Stimulated activated naive B cell treated with anti-CD40 and anti-IgM and Interleukin-4, amounts not matched to agents 10 μg/mL and 1 μg/mL and 100 μg/mL, for 72 hours (primary cell): Measurements from ENCODE around the gene SPATA46.
"Not testable (repeated sequence)": the region's sequence is repeated elsewhere in the genome, so short reads cannot be mapped to it uniquely, and the experiment has no call there.

Experiments
- ATAC-seq, 2 donors: fragments of 150-1000 bp; cut with Tn5 transposase; replicated peaks; 2 replicates each; pipeline ENCODE4 v1.10.0; 2021; ENCODE audit warnings: moderate library complexity in 1 of 2
- DNase-seq: peaks from one replicate; pipeline ENCODE4 v3.0.0; 2021
- H3K27ac Mint-ChIP-seq: one replicate; pipeline ENCODE4 v1.8.0; 2022; ENCODE audit warnings: mild to moderate bottlenecking, mixed read lengths
- H3K27me3 Mint-ChIP-seq, 2 donors: one replicate each; pipeline ENCODE4 v1.8.0; 2022; ENCODE audit warnings: mixed read lengths in 2 of 2
- H3K36me3 Mint-ChIP-seq, 2 donors: one replicate each; pipeline ENCODE4 v1.8.0; 2022; ENCODE audit warnings: mixed read lengths in 2 of 2, mild to moderate bottlenecking in 1 of 2
- H3K4me1 Mint-ChIP-seq, 2 donors: one replicate each; pipeline ENCODE4 v1.8.0; 2022; ENCODE audit warnings: mixed read lengths in 2 of 2, mild to moderate bottlenecking in 1 of 2
- H3K4me3 Mint-ChIP-seq, 2 donors: one replicate each; pipeline ENCODE4 v1.8.0; 2022; ENCODE audit warnings: mild to moderate bottlenecking in 2 of 2, mixed read lengths in 2 of 2, moderate library complexity in 1 of 2
- H3K9me3 Mint-ChIP-seq, 2 donors: one replicate each; pipeline ENCODE4 v1.8.0; 2022; ENCODE audit warnings: mixed read lengths in 2 of 2, mild to moderate bottlenecking in 1 of 2

SPATA46 gene

DNA sequence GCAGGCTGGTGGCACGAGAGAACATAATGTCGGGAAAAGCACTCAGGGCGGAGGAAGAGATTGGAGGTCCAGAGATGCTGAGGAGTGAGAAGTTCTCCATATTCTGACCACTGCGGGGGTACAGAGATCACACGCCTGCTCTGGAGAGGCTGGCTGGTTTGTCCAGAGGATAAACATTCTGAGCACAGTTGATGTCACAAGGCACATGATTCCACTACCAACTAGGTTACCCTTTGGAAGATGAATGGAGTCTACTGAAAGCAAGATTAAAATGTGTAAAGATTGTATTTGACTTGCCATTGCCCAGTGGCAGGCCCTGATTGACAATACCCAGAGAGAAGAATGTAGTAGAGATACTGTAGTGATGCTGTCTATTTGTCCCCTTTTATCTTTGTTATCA is at the start of gene SPATA46:
Gene SPATA46 (minus strand): TSS at position 164 of the 400 bp plus-strand sequence. CDS start 64 bp downstream, at position 100.
- no peaks in the 10 kb centered on the region for H3K4me1 Mint-ChIP-seq
- H3K9me3 Mint-ChIP-seq: no peaks in the 10 kb centered on the region
- no peak for DNase-seq
- no peak within 1 kb of the TSS for H3K27ac Mint-ChIP-seq
- no peaks in the 10 kb centered on the region for H3K27me3 Mint-ChIP-seq
- no peak within 1 kb of the TSS for H3K4me3 Mint-ChIP-seq
- no peak for ATAC-seq
- H3K36me3 Mint-ChIP-seq: no peaks in the 10 kb centered on the region

- H3K9me3 Mint-ChIP-seq: peaks cover 0 to 5% of the 10 kb centered on the region in 2 donors
- DNase-seq (no peak), ATAC-seq (peak; percentile 85)
- peaks cover 5 to 28% of the 10 kb centered on the region in 2 donors for H3K4me1 Mint-ChIP-seq
- H3K4me3 Mint-ChIP-seq: no peak overlapping the region
- H3K27ac Mint-ChIP-seq: no peak overlapping the region
- H3K27me3 Mint-ChIP-seq: peaks cover 14% of the 10 kb centered on the region in 2 donors
- H3K36me3 Mint-ChIP-seq: no peaks in the 10 kb centered on the region
Measured at GRCh38 chr1:162422662-162423375, 46.2 kb upstream of the SPATA46 start.

DNA sequence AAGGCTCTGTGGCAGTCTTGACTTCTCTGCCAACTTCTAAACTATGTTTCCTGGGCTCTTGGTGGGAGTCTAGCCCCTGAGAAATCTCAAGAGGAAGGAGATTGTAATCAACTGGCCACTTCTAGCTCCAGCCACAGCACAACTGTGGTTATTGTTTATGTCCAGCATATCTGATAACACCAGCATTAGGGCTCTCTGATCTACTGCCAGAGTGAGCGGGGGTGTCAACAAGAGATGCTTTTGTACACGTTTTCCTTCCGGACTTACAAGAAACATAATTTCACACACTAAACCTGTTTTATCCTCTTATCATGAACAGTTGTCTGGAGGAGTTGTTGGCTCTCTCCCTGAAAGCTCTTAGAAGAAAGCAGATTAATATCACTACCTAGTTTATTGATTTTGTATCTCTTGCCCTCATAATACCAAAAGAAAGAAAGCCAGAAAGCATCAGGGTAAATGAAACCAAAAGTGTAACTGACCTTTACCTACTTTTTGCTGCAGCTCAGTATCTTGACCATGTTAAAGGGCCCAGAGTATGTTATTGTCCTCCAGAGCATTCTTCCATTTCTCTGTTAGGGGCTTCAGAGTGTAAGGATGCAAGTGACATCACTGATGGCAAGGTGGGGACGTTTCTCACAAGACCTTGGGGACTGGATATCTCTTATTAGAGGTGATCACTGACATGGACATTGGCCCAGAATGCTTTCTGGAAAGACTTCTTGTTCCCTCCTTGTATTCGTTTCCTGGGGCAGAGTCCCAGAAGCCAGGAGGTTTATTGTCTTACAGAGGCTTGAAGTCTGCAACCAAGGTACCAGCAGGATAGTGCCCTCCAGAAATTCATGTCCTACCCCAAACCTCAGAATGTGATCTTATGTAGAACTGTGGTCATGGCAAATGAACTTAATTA is 44.9 kb upstream of the SPATA46 start:
- peaks cover 0 to 5% of the 10 kb centered on the region in 2 donors for H3K9me3 Mint-ChIP-seq
- peaks cover 18 to 21% of the 10 kb centered on the region in 2 donors for H3K27me3 Mint-ChIP-seq
- DNase-seq: no peak
- H3K4me1 Mint-ChIP-seq: peaks cover 5 to 28% of the 10 kb centered on the region in 2 donors
- ATAC-seq: no peak
- no peak overlapping the region for H3K27ac Mint-ChIP-seq
- H3K4me3 Mint-ChIP-seq: no peak overlapping the region
- no peaks in the 10 kb centered on the region for H3K36me3 Mint-ChIP-seq

DNA sequence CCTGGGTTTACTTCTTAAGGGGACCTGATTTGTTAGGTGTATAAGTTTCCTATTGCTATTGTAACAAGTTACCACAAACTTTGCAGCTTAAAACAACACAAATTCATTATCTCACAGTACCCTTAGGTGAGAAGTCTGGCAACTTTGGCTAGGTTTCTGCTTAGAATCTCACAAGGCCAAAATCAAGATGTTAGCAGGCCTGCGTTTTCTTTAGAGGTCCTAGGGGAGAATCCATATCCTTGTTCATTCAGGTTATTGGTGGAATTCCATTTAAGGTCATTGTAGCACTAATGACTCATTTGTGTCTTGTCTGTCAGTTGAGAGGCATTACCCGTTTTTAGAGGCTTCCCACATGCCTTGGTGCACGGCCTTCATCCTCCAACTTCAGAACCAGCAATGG is 43.5 kb upstream of the SPATA46 start:
- DNase-seq (no peak), ATAC-seq (no peak)
- Mint-ChIP-seq H3K36me3 (no peaks in the 10 kb centered on the region), H3K27me3 (peaks cover 18 to 27% of the 10 kb centered on the region in 2 donors), H3K27ac (no peak overlapping the region), H3K4me1 (peaks cover 5 to 28% of the 10 kb centered on the region in 2 donors), H3K9me3 (peaks cover 0 to 3% of the 10 kb centered on the region in 2 donors), H3K4me3 (no peak overlapping the region)

DNA sequence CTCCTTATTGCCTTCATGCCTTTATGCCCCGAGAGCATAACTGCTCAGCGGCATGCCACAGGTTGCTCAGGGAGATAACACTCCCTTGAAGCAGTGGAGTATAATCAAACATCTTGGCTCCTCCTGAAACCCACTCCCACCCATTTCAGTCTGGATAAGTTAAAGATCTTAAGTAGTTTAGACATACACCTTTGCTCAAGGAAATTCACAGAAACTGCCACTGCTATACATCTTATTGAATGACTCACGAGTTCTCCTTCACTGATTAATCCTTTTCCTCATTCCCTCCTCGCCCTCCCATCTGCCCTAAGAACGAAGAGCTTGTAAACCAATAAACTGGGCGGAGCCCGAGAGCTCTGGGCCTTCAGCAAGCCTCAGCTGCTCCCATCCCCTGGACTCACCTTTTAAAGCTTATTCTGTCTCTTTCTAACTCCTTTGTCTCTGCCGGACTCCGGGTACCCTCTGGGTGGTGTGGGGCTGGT is 42.8 kb upstream of the SPATA46 start:
- not testable (repeated sequence) for H3K36me3 Mint-ChIP-seq, H3K4me3 Mint-ChIP-seq, ATAC-seq, H3K27ac Mint-ChIP-seq, DNase-seq, H3K9me3 Mint-ChIP-seq
- Mint-ChIP-seq H3K4me1 (peaks cover 5 to 28% of the 10 kb centered on the region in 2 donors), H3K27me3 (peaks cover 18 to 25% of the 10 kb centered on the region in 2 donors)

DNA sequence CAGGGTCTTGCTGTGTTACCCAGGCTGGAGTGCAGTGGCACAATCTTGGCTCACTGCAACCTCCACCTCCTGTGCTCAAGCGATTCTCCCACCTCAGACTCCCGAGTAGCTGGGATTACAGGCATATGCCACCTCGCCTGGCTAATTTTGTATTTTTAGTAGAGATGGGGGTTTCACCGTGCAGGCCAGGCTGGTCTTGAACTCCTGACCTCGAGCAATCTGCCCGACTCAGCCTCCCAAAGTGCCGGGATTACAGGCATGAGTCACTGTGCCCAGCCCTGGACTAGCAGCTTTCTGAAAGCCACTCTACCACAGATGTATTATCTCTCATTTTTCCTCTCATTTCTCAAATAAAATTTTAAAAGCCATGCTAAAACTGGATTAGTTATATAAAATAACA is 41.9 kb upstream of the SPATA46 start:
- not testable (repeated sequence) for DNase-seq, H3K9me3 Mint-ChIP-seq, H3K27ac Mint-ChIP-seq, H3K36me3 Mint-ChIP-seq, H3K4me3 Mint-ChIP-seq, ATAC-seq
- H3K27me3 Mint-ChIP-seq: peaks cover 14 to 25% of the 10 kb centered on the region in 2 donors
- H3K4me1 Mint-ChIP-seq: peaks cover 2 to 23% of the 10 kb centered on the region in 2 donors

GRCh38 chr1:162417650-162418049 is 41.0 kb upstream of the SPATA46 start:
- Mint-ChIP-seq H3K4me3 (no peak overlapping the region), H3K27ac (no peak overlapping the region), H3K4me1 (peaks cover 2 to 14% of the 10 kb centered on the region in 2 donors), H3K27me3 (peaks cover 13 to 28% of the 10 kb centered on the region in 2 donors), H3K36me3 (no peaks in the 10 kb centered on the region), H3K9me3 (no peaks in the 10 kb centered on the region)
- no peak for DNase-seq
- no peak for ATAC-seq

- no peak overlapping the region for H3K27ac Mint-ChIP-seq
- peaks cover 15 to 31% of the 10 kb centered on the region in 2 donors for H3K27me3 Mint-ChIP-seq
- DNase-seq (no peak), ATAC-seq (no peak)
- no peak overlapping the region for H3K4me3 Mint-ChIP-seq
- H3K4me1 Mint-ChIP-seq: peaks cover 2 to 6% of the 10 kb centered on the region in 2 donors
- no peaks in the 10 kb centered on the region for H3K36me3 Mint-ChIP-seq
- no peaks in the 10 kb centered on the region for H3K9me3 Mint-ChIP-seq
Measured at GRCh38 chr1:162416909-162417308, 40.3 kb upstream of the SPATA46 start.

GRCh38 chr1:162416215-162416614 is 39.6 kb upstream of the SPATA46 start:
- Mint-ChIP-seq H3K4me3 (no peak overlapping the region), H3K4me1 (no peaks in the 10 kb centered on the region), H3K9me3 (no peaks in the 10 kb centered on the region), H3K36me3 (no peaks in the 10 kb centered on the region), H3K27me3 (peaks cover 21 to 34% of the 10 kb centered on the region in 2 donors), H3K27ac (no peak overlapping the region)
- ATAC-seq: no peak
- no peak for DNase-seq

- no peaks in the 10 kb centered on the region for H3K4me1 Mint-ChIP-seq
- no peaks in the 10 kb centered on the region for H3K9me3 Mint-ChIP-seq
- peaks cover 23 to 40% of the 10 kb centered on the region in 2 donors for H3K27me3 Mint-ChIP-seq
- DNase-seq (no peak), ATAC-seq (no peak)
- no peak within 1 kb of the TSS for H3K4me3 Mint-ChIP-seq
- no peaks in the 10 kb centered on the region for H3K36me3 Mint-ChIP-seq
- H3K27ac Mint-ChIP-seq: no peak within 1 kb of the TSS
Measured at GRCh38 chr1:162412002-162412401, 35.3 kb upstream of the SPATA46 start, which contains the start of gene SH2D1B. TSS of gene SH2D1B (minus strand) at chr1:162412136. CDS start at chr1:162412016, 120 bp downstream.

DNA sequence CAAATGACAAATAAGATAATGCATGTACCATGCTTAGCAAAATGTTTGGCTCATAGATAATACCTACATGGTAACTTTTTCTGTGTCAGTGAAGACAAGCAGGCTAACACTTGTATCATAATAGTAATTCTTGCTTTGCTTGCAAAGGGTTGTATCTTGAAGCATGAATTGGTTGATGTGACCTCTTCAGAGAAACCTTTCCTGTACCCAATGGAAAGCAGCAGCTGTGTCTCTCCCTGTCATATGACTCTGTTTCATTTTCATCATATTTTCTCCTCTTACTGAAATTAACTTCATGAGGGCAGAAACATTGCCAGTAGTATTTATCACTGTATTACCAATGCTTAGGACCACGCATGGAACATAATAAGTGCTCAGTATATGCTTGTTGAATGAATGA is 30.9 kb upstream of the SPATA46 start:
- H3K4me3 Mint-ChIP-seq: no peak overlapping the region
- H3K36me3 Mint-ChIP-seq: no peaks in the 10 kb centered on the region
- peaks cover 20 to 25% of the 10 kb centered on the region in 2 donors for H3K27me3 Mint-ChIP-seq
- no peaks in the 10 kb centered on the region for H3K4me1 Mint-ChIP-seq
- DNase-seq (no peak), ATAC-seq (no peak)
- H3K9me3 Mint-ChIP-seq: no peaks in the 10 kb centered on the region
- no peak overlapping the region for H3K27ac Mint-ChIP-seq

GRCh38 chr1:162406811-162407210 is 30.2 kb upstream of the SPATA46 start:
- H3K9me3 Mint-ChIP-seq: no peaks in the 10 kb centered on the region
- ATAC-seq (no peak), DNase-seq (no peak)
- H3K36me3 Mint-ChIP-seq: no peaks in the 10 kb centered on the region
- H3K4me3 Mint-ChIP-seq: no peak overlapping the region
- no peaks in the 10 kb centered on the region for H3K4me1 Mint-ChIP-seq
- no peak overlapping the region for H3K27ac Mint-ChIP-seq
- peaks cover 20% of the 10 kb centered on the region in 2 donors for H3K27me3 Mint-ChIP-seq

DNA sequence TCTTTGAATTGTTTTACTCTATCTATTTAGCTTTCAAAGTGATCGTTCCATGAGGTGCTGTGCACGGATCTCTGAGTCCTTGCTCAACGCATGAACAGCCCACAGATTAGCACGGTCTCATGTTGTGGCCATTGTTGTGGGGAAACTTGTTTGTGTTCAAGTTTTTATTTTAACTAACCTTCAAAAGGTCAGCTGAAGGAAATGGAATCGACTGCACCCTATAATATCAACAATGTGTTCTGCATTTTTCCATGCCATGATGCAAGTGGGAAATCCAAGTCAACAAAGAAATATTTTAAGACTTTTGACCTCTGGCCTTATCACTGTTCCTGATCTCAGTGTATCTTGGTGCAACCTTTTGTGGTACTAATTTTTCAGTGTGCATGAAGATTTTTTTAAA is 29.1 kb upstream of the SPATA46 start:
- Mint-ChIP-seq H3K27me3 (peaks cover 14 to 16% of the 10 kb centered on the region in 2 donors), H3K4me3 (no peak overlapping the region), H3K4me1 (no peaks in the 10 kb centered on the region), H3K9me3 (no peaks in the 10 kb centered on the region), H3K36me3 (no peaks in the 10 kb centered on the region), H3K27ac (no peak overlapping the region)
- ATAC-seq: no peak
- no peak for DNase-seq

GRCh38 chr1:162404550-162405160 is 28.0 kb upstream of the SPATA46 start:
- DNase-seq: no peak

More at GRCh38 chr1:162404550-162405160, 28.0 kb upstream of the SPATA46 start:
- H3K9me3 Mint-ChIP-seq: no peaks in the 10 kb centered on the region
- no peaks in the 10 kb centered on the region for H3K36me3 Mint-ChIP-seq
- no peak overlapping the region for H3K4me3 Mint-ChIP-seq
- H3K27ac Mint-ChIP-seq: no peak overlapping the region
- ATAC-seq: no peak
- H3K4me1 Mint-ChIP-seq: no peaks in the 10 kb centered on the region
- H3K27me3 Mint-ChIP-seq: peaks cover 7 to 16% of the 10 kb centered on the region in 2 donors
